Endothelial cell of umbilical vein (primary cell): ENCODE measurements around the gene LSM7. TPM values are rescaled to one million over a fixed set of nuclear protein-coding genes. Genes with fewer than 3 reads are reported as not detected.

Experiments
- BruUV-seq: library from RNA; stranded (reverse); fragments of 400-500 nt; replicated peaks from 2 replicates; lab custom pipeline; 2021; lab: Mats Ljungman, UMichigan
- CTCF ChIA-PET: fragments of 300-600, 350-600 bp; sonication (Branson Sonifier 250); formaldehyde crosslinking; loops from one replicate; lab custom pipeline; 2021; ENCODE audit warnings: antibody characterized with exemption, inconsistent platforms; lab: Charles Lee
- POLR2A ChIA-PET: fragments of 300-600, 350-600 bp; sonication (Branson Sonifier 250); formaldehyde crosslinking; loops from one replicate; lab custom pipeline; 2021; ENCODE audit warnings: antibody characterized with exemption, inconsistent platforms; lab: Charles Lee
- DNase-seq: peaks from one replicate; pipeline ENCODE4 v3.0.0-alpha.2; 2011; ENCODE audit warnings: low read depth, low spot score
- FAIRE-seq: peaks from 2 replicates; lab custom pipeline; 2011; peaks lifted over from hg19 to GRCh38; lab: Jason Lieb, UNC
- H2AFZ ChIP-seq: 2 replicates; pipeline ENCODE4 v1.6.0; 2012; ENCODE audit warnings: low read depth, low read length, control low read depth, inconsistent platforms
- H3K27ac ChIP-seq: 2 replicates; pipeline ENCODE4 v1.5.1; 2011; ENCODE audit warnings: low read depth, mild to moderate bottlenecking, control low read depth, low read length, moderate library complexity; ENCODE audit not compliant: insufficient read depth
- H3K27me3 ChIP-seq, 2 experiments: 2 replicates each; pipeline versions ENCODE4 v1.6.0 to v1.6.1; 2011; ENCODE audit warnings: low read length in 2 of 2, mixed read lengths in 1 of 2; ENCODE audit not compliant: control insufficient read depth in 2 of 2, insufficient read depth in 2 of 2
- H3K36me3 ChIP-seq, 2 experiments: 2 replicates in 1 of 2; 3 replicates in 1 of 2; pipeline ENCODE4 v1.5.1; 2011; ENCODE audit warnings: low read length in 2 of 2, mild to moderate bottlenecking in 1 of 2, moderate library complexity in 1 of 2; ENCODE audit not compliant: control insufficient read depth in 2 of 2, insufficient read depth in 2 of 2; ENCODE audit errors: extremely low read depth in 1 of 2
- H3K4me1 ChIP-seq: 3 replicates; pipeline ENCODE4 v1.5.1; 2011; ENCODE audit warnings: mild to moderate bottlenecking, low read length; ENCODE audit not compliant: control insufficient read depth, insufficient read depth; ENCODE audit errors: extremely low read depth
- H3K4me2 ChIP-seq: 2 replicates; pipeline ENCODE4 v1.6.1; 2011; ENCODE audit warnings: low read length, control low read depth, mixed read lengths; ENCODE audit not compliant: insufficient read depth
- H3K4me3 ChIP-seq, 3 experiments: fragments of 200-600 bp in 1 of 3; sonication (generic), shearing (Covaris generic) in 1 of 3; replicated peaks in 1 of 3; 2 replicates each; pipeline ENCODE4 v1.5.1; 2011 to 2016; ENCODE audit warnings: control low read depth in 3 of 3, low read length in 3 of 3, mild to moderate bottlenecking in 2 of 3, inconsistent platforms in 1 of 3, low read depth in 1 of 3, moderate library complexity in 1 of 3; ENCODE audit not compliant: insufficient read depth in 1 of 3
- H3K79me2 ChIP-seq: 2 replicates; pipeline ENCODE4 v1.6.0; 2012; ENCODE audit warnings: low read length, inconsistent platforms; ENCODE audit not compliant: control insufficient read depth, insufficient read depth
- H3K9ac ChIP-seq: replicated peaks from 2 replicates; pipeline ENCODE3; 2011; ENCODE audit warnings: low read length, control low read depth; ENCODE audit not compliant: insufficient read depth; ENCODE audit errors: extremely low read depth
- H3K9me1 ChIP-seq: replicated peaks from 3 replicates; pipeline ENCODE4 v1.6.0; 2011; ENCODE audit warnings: mild to moderate bottlenecking, low read length; ENCODE audit not compliant: control insufficient read depth, insufficient read depth; ENCODE audit errors: extremely low read depth
- H3K9me3 ChIP-seq: replicated peaks from 2 replicates; pipeline ENCODE4 v1.5.1; 2012; ENCODE audit warnings: low read length, inconsistent platforms; ENCODE audit not compliant: control insufficient read depth, insufficient read depth
- H4K20me1 ChIP-seq: replicated peaks from 2 replicates; pipeline ENCODE3; 2011; ENCODE audit warnings: mild to moderate bottlenecking, low read length; ENCODE audit not compliant: control insufficient read depth, insufficient read depth; ENCODE audit errors: extremely low read depth
- EZH2 ChIP-seq: IDR thresholded peaks from 2 replicates; pipeline ENCODE4 v1.6.1; 2012; ENCODE audit warnings: borderline replicate concordance, low read depth, mild to moderate bottlenecking, moderate library complexity, low read length, inconsistent platforms; ENCODE audit not compliant: severe bottlenecking
- FOS ChIP-seq: IDR thresholded peaks from 2 replicates; pipeline ENCODE4 v1.6.1; 2011; ENCODE audit warnings: mild to moderate bottlenecking, low read length, moderate library complexity, borderline replicate concordance; ENCODE audit not compliant: insufficient read depth
- GATA2 ChIP-seq: IDR thresholded peaks from 2 replicates; pipeline ENCODE4 v1.7.0; 2011; ENCODE audit warnings: low read depth, mild to moderate bottlenecking, moderate library complexity, mixed read lengths, low read length; ENCODE audit not compliant: insufficient read length, insufficient read depth
- MAX ChIP-seq: IDR thresholded peaks from 2 replicates; pipeline ENCODE4 v1.6.1; 2011; ENCODE audit not compliant: insufficient read depth, insufficient read length
- POLR2A ChIP-seq: IDR thresholded peaks from 2 replicates; pipeline ENCODE4 v1.6.1; 2012; ENCODE audit warnings: low read depth, mild to moderate bottlenecking, control low read depth, low read length
- POLR2AphosphoS5 ChIP-seq: IDR thresholded peaks from 2 replicates; pipeline ENCODE4 v1.6.1; 2012; ENCODE audit warnings: low read depth, mild to moderate bottlenecking, control low read depth, low read length, moderate library complexity; ENCODE audit not compliant: insufficient read depth
- dilution Hi-C: fragments of 300-500 bp; cut with MboI; formaldehyde crosslinking; loops from one replicate; pipeline ENCODE4 v1.15.0; 2019; ENCODE audit warnings: low sequenced_read_pairs; ENCODE audit not compliant: extremely low pct_ligation_motif_present
- intact Hi-C: fragments of 100-400 bp; cut with micrococcal nuclease; formaldehyde crosslinking; loops from one replicate; pipeline ENCODE4 v1.10.0; 2022
- polyA plus RNA-seq, 4 experiments: library from polyadenylated mRNA; depleted of rRNA in 3 of 4; stranded (reverse) in 3 of 4; unstranded in 1 of 4; fragments of >200 nt; gene quantifications; 2 replicates each; pipeline versions ENCODE4 v1.2.1 to v1.2.3, GENCODE V29; 2011 to 2012; ENCODE audit warnings: missing spikeins in 1 of 4
- total RNA-seq: library from RNA; stranded (reverse); gene quantifications from 2 replicates; pipeline ENCODE4 v1.2.3, GENCODE V29; 2021

Gene LSM7
- total and polyA plus RNA-seq, 2 donors (not counting 3 experiments of a cell fraction or from before 2014, with no cell fraction given), result 124 to 673 TPM

GRCh38 chr19:2276429-2276986, 51.9 kb downstream of the LSM7 start:
- no peak overlapping the region for H3K4me2 ChIP-seq
- dilution Hi-C loops (no loop called here), intact Hi-C loops (no loop called here)
- ChIA-PET CTCF (interaction anchor here (0.8 to 1.5 kb wide), 3 partner anchors 15 to 335 kb away, joined by 3 to 7 read pairs (median 3); no protein-coding TSS in a partner anchor), POLR2A (no interaction called here)
- no peak overlapping the region for H3K9ac ChIP-seq
- DNase-seq (no peak), FAIRE-seq (no peak)
- H3K4me1 ChIP-seq, result peaks cover 24% of the 10 kb centered on the region
- peaks cover 2 to 17% of the 10 kb centered on the region in 2 experiments for H3K36me3 ChIP-seq
- H3K79me2 ChIP-seq, result peaks cover 26% of the 10 kb centered on the region
- no peak overlapping the region for H3K27ac ChIP-seq
- no peaks in the 10 kb centered on the region for H3K9me1 ChIP-seq
- H3K9me3 ChIP-seq, result no peaks in the 10 kb centered on the region
- BruUV-seq, result no TSS peak
- TF ChIP-seq GATA2 (no peak), POLR2A (no peak), POLR2AphosphoS5 (no peak), MAX (no peak), FOS (no peak), EZH2 (no peak)
- H4K20me1 ChIP-seq, result no peaks in the 10 kb centered on the region
- H2AFZ ChIP-seq, result no peak overlapping the region
- no peaks in the 10 kb centered on the region for H3K27me3 ChIP-seq
- H3K4me3 ChIP-seq, result no peak overlapping the region
